Mesenchymal stem cell (in vitro differentiated cells and primary cell): ENCODE results near the gene AFF2.

Source experiments
- DNase-seq: peaks from one replicate; pipeline ENCODE4 v3.0.0-alpha.2; 2013
- H2AFZ ChIP-seq: one replicate; pipeline ENCODE4 v1.6.1; 2013; ENCODE audit warnings: low read depth, mild to moderate bottlenecking, control low read depth, inconsistent platforms, low read length, moderate library complexity
- H2AK5ac ChIP-seq: 2 replicates; pipeline ENCODE4 v1.6.1; 2013; ENCODE audit warnings: low read length, moderate library complexity, mild to moderate bottlenecking, inconsistent platforms; ENCODE audit not compliant: severe bottlenecking
- H2BK120ac ChIP-seq: one replicate; pipeline ENCODE4 v1.6.1; 2013; ENCODE audit warnings: low read depth, mild to moderate bottlenecking, inconsistent platforms, low read length, moderate library complexity
- H2BK12ac ChIP-seq, 2 experiments: one replicate each; pipeline ENCODE4 v1.6.1; 2013; ENCODE audit warnings: inconsistent platforms in 2 of 2, low read length in 2 of 2, mild to moderate bottlenecking in 2 of 2, moderate library complexity in 2 of 2, control low read depth in 1 of 2
- H2BK15ac ChIP-seq: one replicate; pipeline ENCODE4 v1.6.1; 2013; ENCODE audit warnings: mild to moderate bottlenecking, low read depth, inconsistent platforms; ENCODE audit not compliant: poor library complexity, severe bottlenecking
- H2BK5ac ChIP-seq: 2 replicates; pipeline ENCODE4 v1.6.1; 2013; ENCODE audit warnings: low read depth, mild to moderate bottlenecking, low read length, control low read depth, inconsistent platforms; ENCODE audit not compliant: poor library complexity, severe bottlenecking
- H3K14ac ChIP-seq, 2 experiments: one replicate each; pipeline ENCODE4 v1.6.1; 2013; ENCODE audit warnings: inconsistent platforms in 2 of 2, low read length in 2 of 2, control low read depth in 1 of 2, mild to moderate bottlenecking in 1 of 2, moderate library complexity in 1 of 2
- H3K18ac ChIP-seq, 2 experiments: one replicate each; pipeline ENCODE4 v1.6.1; 2013; ENCODE audit warnings: inconsistent platforms in 2 of 2, low read length in 2 of 2, control low read depth in 1 of 2, low read depth in 1 of 2, mild to moderate bottlenecking in 1 of 2
- H3K23ac ChIP-seq, 2 experiments: one replicate each; pipeline ENCODE4 v1.6.1; 2013; ENCODE audit warnings: inconsistent platforms in 2 of 2, low read length in 2 of 2, mild to moderate bottlenecking in 2 of 2, moderate library complexity in 2 of 2, control low read depth in 1 of 2
- H3K27ac ChIP-seq: 2 replicates; pipeline ENCODE4 v1.5.1; 2013; ENCODE audit warnings: mild to moderate bottlenecking, moderate library complexity, low read length, control low read depth, inconsistent platforms; ENCODE audit not compliant: poor library complexity, severe bottlenecking
- H3K27me3 ChIP-seq, 2 experiments: 2 replicates each; pipeline versions ENCODE4 v1.6.1 to v1.7.0; 2013; ENCODE audit warnings: low read length in 2 of 2, mild to moderate bottlenecking in 2 of 2, moderate library complexity in 2 of 2, control low read depth in 1 of 2, inconsistent platforms in 1 of 2; ENCODE audit not compliant: control insufficient read depth in 1 of 2, insufficient read depth in 1 of 2
- H3K36me3 ChIP-seq, 2 experiments: 2 replicates each; pipeline versions ENCODE4 v1.6.1 to v1.7.0; 2013; ENCODE audit warnings: low read length in 2 of 2, control low read depth in 1 of 2, inconsistent platforms in 1 of 2, low read depth in 1 of 2, mild to moderate bottlenecking in 1 of 2; ENCODE audit not compliant: insufficient read depth in 2 of 2, control insufficient read depth in 1 of 2
- H3K4ac ChIP-seq, 2 experiments: one replicate each; pipeline ENCODE4 v1.6.1; 2013; ENCODE audit warnings: inconsistent platforms in 2 of 2, low read length in 2 of 2, mild to moderate bottlenecking in 2 of 2, moderate library complexity in 2 of 2, control low read depth in 1 of 2, low read depth in 1 of 2
- H3K4me1 ChIP-seq: 2 replicates; pipeline ENCODE4 v1.6.1; 2013; ENCODE audit warnings: low read depth, low read length, control low read depth; ENCODE audit not compliant: control insufficient read depth, insufficient read depth
- H3K4me2 ChIP-seq: 2 replicates; pipeline ENCODE4 v1.6.1; 2013; ENCODE audit warnings: low read length, mild to moderate bottlenecking, inconsistent platforms; ENCODE audit not compliant: poor library complexity, severe bottlenecking
- H3K4me3 ChIP-seq, 2 experiments: 2 replicates each; pipeline versions ENCODE4 v1.5.1 to v1.7.0; 2013; ENCODE audit warnings: low read length in 2 of 2, mild to moderate bottlenecking in 2 of 2, control low read depth in 1 of 2, low read depth in 1 of 2; ENCODE audit not compliant: insufficient read depth in 1 of 2
- H3K79me1 ChIP-seq: replicated peaks from 2 replicates; pipeline ENCODE4 v1.6.1; 2013; ENCODE audit warnings: mild to moderate bottlenecking, control low read depth, low read length, inconsistent platforms; ENCODE audit not compliant: poor library complexity, severe bottlenecking
- H3K9ac ChIP-seq: 2 replicates; pipeline ENCODE4 v1.7.0; 2013; ENCODE audit warnings: mild to moderate bottlenecking, low read length, moderate library complexity
- H3K9me3 ChIP-seq: 2 replicates; pipeline ENCODE4 v1.7.0; 2013; ENCODE audit warnings: mild to moderate bottlenecking, low read length; ENCODE audit not compliant: control insufficient read depth
- H4K8ac ChIP-seq: one replicate; pipeline ENCODE4 v1.6.1; 2013; ENCODE audit warnings: inconsistent platforms, mild to moderate bottlenecking, low read length, moderate library complexity
- H4K91ac ChIP-seq: one replicate; pipeline ENCODE4 v1.6.1; 2013; ENCODE audit warnings: mild to moderate bottlenecking, low read length, inconsistent platforms
- WGBS: methylation state at CpG from one replicate; pipeline ENCODE4 v1.1.7; 2013; ENCODE audit warnings: mixed read lengths; 5-methylcytosine and 5-hydroxymethylcytosine counted together

The AFF2 gene

GRCh38 chrX:148885203-148885602, 384.8 kb downstream of the AFF2 start:
- no peak overlapping the region for H2BK12ac ChIP-seq
- no peak overlapping the region for H2BK5ac ChIP-seq
- no peak overlapping the region for H3K9ac ChIP-seq
- no peak overlapping the region for H3K14ac ChIP-seq
- H3K4me1 ChIP-seq = no peaks in the 10 kb centered on the region
- no peaks in the 10 kb centered on the region for H3K9me3 ChIP-seq
- no peak overlapping the region for H3K4me2 ChIP-seq
- H3K18ac ChIP-seq = no peak overlapping the region
- H4K91ac ChIP-seq = no peak overlapping the region
- no peak overlapping the region for H3K4me3 ChIP-seq
- H2AK5ac ChIP-seq = no peak overlapping the region
- H2BK120ac ChIP-seq = no peak overlapping the region
- DNase-seq = no peak
- H4K8ac ChIP-seq = no peak overlapping the region
- H3K27ac ChIP-seq = no peak overlapping the region
- H2AFZ ChIP-seq = no peak overlapping the region
- no peaks in the 10 kb centered on the region for H3K27me3 ChIP-seq
- no peaks in the 10 kb centered on the region for H3K79me1 ChIP-seq
- H2BK15ac ChIP-seq = no peak overlapping the region
- no peak overlapping the region for H3K23ac ChIP-seq
- no peaks in the 10 kb centered on the region for H3K36me3 ChIP-seq
- WGBS = 79% methylated on average over 2 of the region's 3 CpGs
- H3K4ac ChIP-seq = no peak overlapping the region

DNA sequence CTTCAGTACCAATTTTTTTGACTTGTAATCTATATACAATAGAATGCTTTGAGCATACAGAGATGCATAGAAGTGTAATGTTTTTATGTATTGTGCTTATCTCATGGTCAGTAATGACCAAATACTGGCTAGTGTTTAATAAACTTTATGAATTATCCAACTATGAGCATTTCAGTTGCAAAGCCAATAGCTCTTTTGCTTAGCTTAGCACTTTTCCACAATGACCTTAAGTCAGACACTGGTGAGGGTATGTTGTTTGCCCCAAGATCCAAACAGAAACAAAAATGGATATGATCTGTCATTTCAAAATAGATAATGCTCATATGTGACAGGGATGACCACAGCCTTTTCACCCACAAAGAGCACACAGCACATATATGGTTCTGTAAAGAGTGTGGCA, 393.0 kb downstream of the AFF2 start:
- no peak overlapping the region for H2BK5ac ChIP-seq
- H2BK12ac ChIP-seq = no peak overlapping the region
- no peak overlapping the region for H2AFZ ChIP-seq
- no peaks in the 10 kb centered on the region for H3K36me3 ChIP-seq
- H3K18ac ChIP-seq = no peak overlapping the region
- no peaks in the 10 kb centered on the region for H3K4me1 ChIP-seq
- H4K8ac ChIP-seq = no peak overlapping the region
- no peak overlapping the region for H2BK120ac ChIP-seq
- no peak overlapping the region for H3K14ac ChIP-seq
- H3K9ac ChIP-seq = no peak overlapping the region
- H3K4ac ChIP-seq = no peak overlapping the region
- H3K23ac ChIP-seq = no peak overlapping the region
- H3K9me3 ChIP-seq = no peaks in the 10 kb centered on the region
- H3K79me1 ChIP-seq = no peaks in the 10 kb centered on the region
- H3K27ac ChIP-seq = no peak overlapping the region
- H2BK15ac ChIP-seq = no peak overlapping the region
- H3K4me3 ChIP-seq = no peak overlapping the region
- H3K4me2 ChIP-seq = no peak overlapping the region
- no peak for DNase-seq
- no peak overlapping the region for H2AK5ac ChIP-seq
- no peaks in the 10 kb centered on the region for H3K27me3 ChIP-seq
- H4K91ac ChIP-seq = no peak overlapping the region

GRCh38 chrX:148902581-148902980, 402.2 kb downstream of the AFF2 start:
- no peak overlapping the region for H2BK5ac ChIP-seq
- H3K23ac ChIP-seq = no peak overlapping the region
- H3K27me3 ChIP-seq = no peaks in the 10 kb centered on the region
- no peak overlapping the region for H2AK5ac ChIP-seq
- H3K18ac ChIP-seq = no peak overlapping the region
- H3K9me3 ChIP-seq = no peaks in the 10 kb centered on the region
- no peak overlapping the region for H4K8ac ChIP-seq
- no peak overlapping the region for H3K4me3 ChIP-seq
- H4K91ac ChIP-seq = no peak overlapping the region
- no peak overlapping the region for H3K9ac ChIP-seq
- no peaks in the 10 kb centered on the region for H3K4me1 ChIP-seq
- no peak overlapping the region for H2BK120ac ChIP-seq
- H3K36me3 ChIP-seq = no peaks in the 10 kb centered on the region
- no peak overlapping the region for H3K4ac ChIP-seq
- H3K27ac ChIP-seq = no peak overlapping the region
- H2BK15ac ChIP-seq = no peak overlapping the region
- H2BK12ac ChIP-seq = no peak overlapping the region
- no peak overlapping the region for H3K4me2 ChIP-seq
- H3K14ac ChIP-seq = no peak overlapping the region
- no peaks in the 10 kb centered on the region for H3K79me1 ChIP-seq
- no peak overlapping the region for H2AFZ ChIP-seq
- DNase-seq = no peak

DNA sequence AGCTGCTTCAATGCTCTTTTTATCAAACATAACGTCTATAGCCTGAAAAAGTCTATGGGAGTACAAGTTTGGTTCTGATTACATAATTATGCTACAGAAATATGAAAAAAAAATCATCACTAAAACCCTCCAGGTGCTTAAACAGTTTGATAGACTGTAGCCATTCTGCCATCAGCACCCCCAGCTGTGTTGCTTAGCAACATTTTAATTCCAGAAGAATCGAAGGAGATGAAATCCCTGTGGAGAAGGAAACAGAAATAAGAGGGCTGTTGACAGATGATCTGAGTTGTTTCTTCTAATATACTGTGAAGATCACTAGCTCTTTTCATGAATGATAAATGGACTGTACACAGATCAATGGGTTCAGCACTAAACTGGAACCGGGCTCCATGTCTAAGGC, 402.8 kb downstream of the AFF2 start:
- Histone ChIP-seq H2AK5ac (no peak overlapping the region), H3K9me3 (no peaks in the 10 kb centered on the region), H3K27me3 (no peaks in the 10 kb centered on the region), H3K36me3 (no peaks in the 10 kb centered on the region), H2BK15ac (no peak overlapping the region), H3K14ac (no peak overlapping the region), H3K4me1 (no peaks in the 10 kb centered on the region), H2BK12ac (no peak overlapping the region), H3K27ac (no peak overlapping the region), H3K4me3 (no peak overlapping the region), H2AFZ (no peak overlapping the region), H2BK120ac (no peak overlapping the region), H3K18ac (no peak overlapping the region), H3K9ac (no peak overlapping the region), H4K8ac (no peak overlapping the region), H3K79me1 (no peaks in the 10 kb centered on the region), H3K4me2 (no peak overlapping the region), H3K23ac (no peak overlapping the region), H4K91ac (no peak overlapping the region), H2BK5ac (no peak overlapping the region), H3K4ac (no peak overlapping the region)
- WGBS = 100% methylated on average over 1 of the region's 3 CpGs
- DNase-seq = no peak
